GM11168 (cell line): ENCODE measurements around the gene CDK19.
"Not testable (repeated sequence)": the region's sequence is repeated elsewhere in the genome, so short reads cannot be mapped to it uniquely, and the experiment has no call there.

Experiments
- in situ Hi-C: fragments of 300-500 bp; cut with MboI; formaldehyde crosslinking; loops from one replicate; pipeline ENCODE4 v1.12.0; 2022; ENCODE audit warnings: low sequenced_read_pairs; ENCODE audit not compliant: unreplicated experiment

The CDK19 gene

GRCh38 chr6:110815411-110816409 lies at the start of gene CDK19:
CDK19 (minus strand) TSS chr6:110815469; CDS start chr6:110815136, 333 bp downstream.
- in situ Hi-C loops = no loop called here

DNA sequence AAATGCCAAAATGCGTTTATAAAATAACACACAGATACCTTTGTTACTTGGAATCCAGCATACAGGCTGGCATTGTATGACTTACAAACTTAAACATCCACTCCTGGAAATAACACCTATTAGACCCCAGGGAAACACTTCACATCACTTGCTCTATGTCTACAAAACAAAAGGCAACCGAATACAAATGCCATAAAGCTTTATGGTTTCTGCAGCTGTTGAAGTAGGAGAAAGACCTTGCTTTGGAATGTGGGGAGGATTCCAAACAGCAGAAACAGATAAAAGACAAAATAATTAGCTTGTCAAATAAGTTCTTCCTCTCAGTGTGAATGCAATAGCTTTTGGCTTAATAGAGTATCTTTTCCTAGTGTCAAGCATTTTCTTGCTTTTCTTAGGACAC lies 49.6 kb upstream of the CDK19 start:
- in situ Hi-C loops = no loop called here

GRCh38 chr6:110859335-110859792 lies 44.1 kb upstream of the CDK19 start:
- in situ Hi-C loops = no loop called here

- in situ Hi-C loops = no loop called here
Measured at GRCh38 chr6:110858562-110859214, 43.4 kb upstream of the CDK19 start.

- in situ Hi-C loops = no loop called here
Measured at GRCh38 chr6:110858016-110858415, 42.7 kb upstream of the CDK19 start.

DNA sequence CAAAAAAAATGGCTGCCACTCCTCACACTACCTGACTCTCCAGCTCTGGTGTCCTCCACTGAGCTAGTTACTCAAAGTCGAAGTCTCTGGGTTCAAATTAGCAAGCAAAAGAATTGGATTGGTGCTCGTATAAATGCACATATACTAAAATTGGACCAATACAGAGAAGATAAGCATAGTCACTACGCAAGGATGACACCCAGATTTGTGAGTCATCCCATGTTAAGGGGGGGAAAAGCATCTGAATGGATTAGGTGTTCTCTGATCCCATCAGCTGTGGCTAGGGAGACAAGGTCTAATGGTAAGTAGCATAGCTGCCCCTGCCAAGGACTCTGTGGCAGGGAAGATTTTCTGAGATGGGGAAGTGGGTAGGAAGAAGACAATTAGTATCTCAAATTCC lies 41.0 kb upstream of the CDK19 start:
- in situ Hi-C loops = no loop called here

GRCh38 chr6:110853754-110854477 lies 38.6 kb upstream of the CDK19 start:
- in situ Hi-C loops = no loop called here

GRCh38 chr6:110852773-110853172 lies 37.5 kb upstream of the CDK19 start:
- in situ Hi-C loops = no loop called here

DNA sequence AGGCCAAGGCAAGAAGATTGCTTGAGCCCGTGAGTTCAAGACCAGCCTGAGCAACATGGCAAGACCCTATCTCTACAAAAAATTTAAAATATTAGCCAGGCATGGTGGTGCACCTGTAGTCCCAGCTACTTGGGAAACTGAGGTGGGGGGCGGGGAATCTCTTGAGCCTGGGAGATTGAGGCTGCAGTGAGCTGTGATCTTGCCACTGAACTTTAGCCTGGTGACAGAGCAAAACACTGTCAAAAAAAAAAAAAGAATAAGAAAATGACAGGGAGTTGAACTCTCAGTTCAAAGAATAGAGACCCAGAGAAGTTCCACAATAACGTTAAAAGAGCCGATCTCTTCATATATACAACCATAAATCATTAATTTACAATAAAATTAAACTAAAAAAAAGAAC lies 34.5 kb upstream of the CDK19 start:
- in situ Hi-C loops = no loop called here

GRCh38 chr6:110841266-110841665 lies 26.0 kb upstream of the CDK19 start:
- in situ Hi-C loops = no loop called here

- in situ Hi-C loops = not testable (repeated sequence)
Measured at GRCh38 chr6:110835751-110836150, 20.5 kb upstream of the CDK19 start.

GRCh38 chr6:110833831-110834230 lies 18.6 kb upstream of the CDK19 start:
- in situ Hi-C loops = no loop called here

- in situ Hi-C loops = no loop called here
Measured at GRCh38 chr6:110831405-110831804, 16.1 kb upstream of the CDK19 start.

GRCh38 chr6:110828396-110828795 lies 13.1 kb upstream of the CDK19 start:
- in situ Hi-C loops = no loop called here

DNA sequence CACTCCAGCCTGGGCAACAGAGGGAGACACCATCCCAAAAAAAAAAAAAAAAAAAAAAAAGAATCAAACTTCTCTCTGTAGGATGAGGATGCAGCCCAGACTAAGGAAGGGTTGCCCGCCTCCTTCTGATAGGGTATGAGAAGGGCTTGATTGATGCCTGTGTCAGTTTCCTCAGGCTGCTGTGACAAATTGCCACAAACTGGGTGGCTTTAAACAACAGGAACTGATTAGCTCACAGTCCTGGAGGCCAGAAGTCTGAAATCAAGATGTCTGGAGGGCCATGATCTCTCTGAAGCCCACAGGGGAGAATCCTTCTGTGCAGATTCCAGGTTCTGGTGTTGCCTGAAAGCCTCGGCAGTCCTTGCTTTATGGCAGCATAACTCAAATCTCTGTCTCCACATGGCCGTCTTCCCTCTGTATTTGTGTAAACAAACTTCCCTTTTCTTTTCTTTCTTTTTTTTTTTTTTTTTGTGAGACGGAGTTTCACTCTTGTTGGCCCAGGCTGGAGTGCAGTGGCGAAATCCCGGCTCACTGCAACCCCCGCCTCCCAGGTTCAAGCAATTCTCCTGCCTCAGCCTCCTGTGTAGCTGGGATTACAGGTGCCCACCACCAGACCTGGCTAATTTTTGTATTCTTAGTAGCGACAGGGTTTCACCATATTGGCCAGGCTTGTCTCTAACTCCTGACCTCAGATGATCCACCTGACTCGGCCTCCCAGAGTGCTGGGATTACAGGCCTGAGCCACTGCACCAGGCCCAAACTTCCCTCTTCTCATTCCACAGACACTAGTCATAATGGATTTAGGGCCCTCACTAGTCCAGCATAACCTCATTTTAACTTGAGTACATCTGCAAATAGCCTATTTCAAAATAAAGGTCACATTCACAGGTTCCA lies 11.2 kb upstream of the CDK19 start:
- in situ Hi-C loops = no loop called here

DNA sequence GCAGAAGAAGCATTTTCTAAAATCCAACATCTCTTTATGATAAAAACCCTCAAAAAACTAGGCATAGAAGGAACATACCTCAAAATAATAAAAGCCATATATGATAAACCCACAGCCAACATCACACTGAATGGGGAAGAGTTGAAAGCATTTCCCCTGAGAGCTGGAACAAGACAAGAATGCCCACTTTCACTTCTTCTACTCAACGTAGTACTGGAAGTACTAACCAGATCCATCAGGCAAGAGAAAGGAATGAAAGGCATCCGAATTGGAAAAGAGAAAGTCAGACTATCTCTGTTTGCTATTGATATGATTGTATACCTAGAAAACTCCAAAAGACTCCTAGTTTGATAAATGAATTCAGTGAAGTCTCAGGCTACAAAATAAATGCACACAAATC lies 7.9 kb upstream of the CDK19 start:
- in situ Hi-C loops = no loop called here

DNA sequence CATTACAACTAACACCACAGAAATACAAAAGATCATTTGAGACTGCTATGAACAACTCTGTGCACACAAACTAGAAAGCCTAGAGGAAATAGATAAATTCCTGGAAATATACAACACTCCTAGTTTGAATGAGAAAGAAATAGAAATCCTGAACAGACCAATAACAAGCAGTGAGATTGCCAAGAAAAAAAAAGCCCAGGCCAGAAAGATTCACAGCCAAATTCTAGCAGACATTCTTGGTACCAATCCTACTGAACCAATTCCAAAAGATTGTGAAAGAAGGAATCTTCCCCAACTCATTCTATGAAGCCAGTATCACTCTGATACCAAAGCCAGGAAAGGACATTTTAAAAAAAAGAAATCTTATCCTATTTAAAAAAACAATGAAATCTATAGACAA lies 7.0 kb upstream of the CDK19 start:
- in situ Hi-C loops = no loop called here

GRCh38 chr6:110816677-110817076 lies 1.4 kb upstream of the CDK19 start:
- in situ Hi-C loops = no loop called here

DNA sequence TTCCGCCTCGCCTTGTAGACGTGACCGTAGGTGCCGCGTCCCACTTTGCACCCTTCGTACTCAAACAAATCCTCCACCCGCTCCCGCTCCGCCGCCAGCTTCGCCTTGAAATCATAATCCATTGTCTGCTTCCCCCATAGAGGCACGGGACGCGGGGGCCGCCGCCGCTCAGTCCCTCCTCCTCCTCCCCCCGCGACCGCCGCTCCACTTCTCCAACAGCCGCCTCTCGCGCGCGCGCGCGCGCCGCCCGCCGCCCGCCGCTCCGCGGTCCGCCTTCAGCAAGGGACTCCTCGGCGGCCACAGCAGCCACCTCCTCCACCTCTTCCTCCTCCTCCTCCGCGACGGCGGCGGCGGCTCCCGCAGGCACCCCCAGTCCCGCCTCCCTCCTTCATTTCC lies 256 bp downstream of the CDK19 start:
- in situ Hi-C loops = no loop called here
